Fibroblast of skin of back (primary cell): Measurements from ENCODE around the gene ZNF90.
A peak's percentile ranks its signal among the peaks of the same experiment; 100 is the strongest.
"Not testable (repeated sequence)": the region's sequence is repeated elsewhere in the genome, so short reads cannot be mapped to it uniquely, and the experiment has no call there.

Experiments
- DNase-seq: peaks from one replicate; pipeline ENCODE4 v3.0.0-alpha.2; 2013

ZNF90 gene

GRCh38 chr19:20103091-20103740, 25.4 kb downstream of the ZNF90 start:
- DNase-seq, result no peak

GRCh38 chr19:20107301-20107700, 29.5 kb downstream of the ZNF90 start:
- DNase-seq, result no peak

- DNase-seq, result not testable (repeated sequence)
Observed at GRCh38 chr19:20118064-20118839, 40.5 kb downstream of the ZNF90 start.

- DNase-seq, result no peak
Observed at GRCh38 chr19:20124879-20125278, 47.1 kb downstream of the ZNF90 start.

- DNase-seq, result not testable (repeated sequence)
Observed at GRCh38 chr19:20132933-20133332, 55.1 kb downstream of the ZNF90 start.

GRCh38 chr19:20137714-20138113, 59.9 kb downstream of the ZNF90 start:
- DNase-seq, result not testable (repeated sequence)

GRCh38 chr19:20151617-20152145, 73.9 kb downstream of the ZNF90 start:
- no peak for DNase-seq

GRCh38 chr19:20152506-20152905, 74.7 kb downstream of the ZNF90 start:
- DNase-seq, result not testable (repeated sequence)

- no peak for DNase-seq
Observed at GRCh38 chr19:20153281-20153680, 75.5 kb downstream of the ZNF90 start.

GRCh38 chr19:20154636-20155035, 76.8 kb downstream of the ZNF90 start:
- no peak for DNase-seq

GRCh38 chr19:20162821-20163220, 85.0 kb downstream of the ZNF90 start:
- DNase-seq, result no peak

- no peak for DNase-seq
Observed at GRCh38 chr19:20164456-20164855, 86.7 kb downstream of the ZNF90 start.

GRCh38 chr19:20165971-20166592, 88.3 kb downstream of the ZNF90 start:
- no peak for DNase-seq

- peak; percentile 97 for DNase-seq
Observed at GRCh38 chr19:20167020-20167644, 89.3 kb downstream of the ZNF90 start, which contains the start of gene ZNF486. ZNF486 (plus strand) TSS chr19:20167214; CDS start chr19:20167331, 117 bp downstream.

GRCh38 chr19:20167651-20168122, 89.9 kb downstream of the ZNF90 start:
- DNase-seq, result peak; percentile 58
